ENCODE data around the gene APP. TPM values are rescaled to one million over a fixed set of nuclear protein-coding genes. Genes with fewer than 3 reads are reported as not detected.

Gene APP
- total and polyA plus RNA-seq, 10 of the 15 experiments (the other 5 are each of a cell fraction or from before 2014, with no cell fraction given): 8.8 to 94.9 (median 51.0) TPM

DNA sequence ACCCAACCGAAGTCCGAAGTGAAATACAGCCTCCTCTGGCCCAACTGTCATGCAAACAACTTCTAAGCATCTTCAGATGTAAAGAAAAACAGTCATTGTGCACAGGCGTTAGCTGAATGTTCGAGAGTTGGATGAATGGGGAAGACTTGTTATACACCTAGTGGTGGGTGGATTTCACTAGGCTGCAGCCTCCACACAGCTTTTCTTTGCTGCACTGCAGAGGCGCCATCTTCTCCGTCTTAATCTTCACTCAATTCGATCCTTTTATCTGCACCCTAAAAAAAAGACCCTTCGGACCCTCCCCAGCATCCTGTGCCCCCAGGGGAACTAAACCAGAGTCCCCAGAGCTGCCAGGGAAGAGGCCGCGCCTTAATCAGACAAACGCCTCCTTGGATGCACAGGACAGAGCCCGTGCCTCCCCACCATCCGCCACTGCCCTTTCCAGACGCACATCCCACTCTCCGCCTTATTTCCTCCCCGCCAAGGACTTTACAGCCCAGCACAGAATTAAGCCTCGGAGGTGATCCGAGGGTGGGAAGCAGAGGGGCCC is 1.4 kb downstream of the APP start:
- RAD21 ChIA-PET (ENCODE audit: unreplicated experiment): interaction anchor here (0.5 to 1.4 kb wide), 5 partner anchors 13 to 562 kb away, joined by 3 to 6 read pairs (median 3); partner anchors contain the start of gene MRPL39
- Histone ChIP-seq H3K79me2 (ENCODE audit: control insufficient read depth, insufficient read depth, low read length) (peaks cover 35% of the 10 kb centered on the region), H3K9me3 (replicated peaks; ENCODE audit: control insufficient read depth, insufficient read depth, low read length) (no peaks in the 10 kb centered on the region), H3K27me3 (replicated peaks in 1 of 2; ENCODE audit: control insufficient read depth in 2 of 2, insufficient read depth in 2 of 2, low read length in 1 of 2) (no peaks in the 10 kb centered on the region), H2AFZ (ENCODE audit: control insufficient read depth, low read depth, low read length) (peak overlapping the region; percentile 73), H3K4me3 (peak overlapping the region; percentile 84), H3K4me2 (ENCODE audit: control insufficient read depth, insufficient read depth) (peak overlapping the region; percentile 53; the same call in 1 of the 2 replicates), H3K4me1 (ENCODE audit: control insufficient read depth, insufficient read depth, low read length) (no peaks in the 10 kb centered on the region), H3K36me3 (ENCODE audit: control insufficient read depth in 2 of 2, insufficient read depth in 2 of 2, low read length in 1 of 2) (no peaks in the 10 kb centered on the region), H3K9ac (ENCODE audit: control insufficient read depth, insufficient read depth, low read length) (peak overlapping the region; percentile 73), H3K27ac (ENCODE audit: control insufficient read depth, insufficient read depth) (peak overlapping the region; percentile 57), H4K20me1 (ENCODE audit: control insufficient read depth, insufficient read depth) (no peaks in the 10 kb centered on the region)
- 4% methylated on average over 18 of the region's 18 CpGs for WGBS (ENCODE audit: insufficient coverage, insufficient replicate concordance, low lambda C conversion rate, missing lambda C conversion rate)
- CTCF ChIA-PET: interaction anchor here (1.1 to 4.3 kb wide), 4 partner anchors 11 to 561 kb away, joined by 3 to 25 read pairs (median 5); no protein-coding TSS in a partner anchor
- SMC1A ChIA-PET (ENCODE audit: uncharacterized antibody, unreplicated experiment): interaction anchor here (0.7 to 1.3 kb wide), 3 partner anchors 7 to 282 kb away, joined by 3 to 4 read pairs (median 3); no protein-coding TSS in a partner anchor
- POLR2A ChIA-PET: no interaction called here
- in situ Hi-C loops (cut with MboI): loop anchor here (10.0 kb wide), 1 partner anchor 564 kb away; the partner anchor contains the start of gene MRPL39
- TF ChIP-seq ASH2L (IDR thresholded peaks at IDR 0.05; ENCODE audit: borderline replicate concordance, low read depth) (0 out of 2 replicates have a peak, but pooled peaks have one; percentile 45), CBX5 (IDR thresholded peaks at IDR 0.05; ENCODE audit: low read depth) (0 out of 2 replicates have a peak, but pooled peaks have one; percentile 37), POLR2AphosphoS5 (IDR thresholded peaks at IDR 0.05; ENCODE audit: low read length) (peak; percentile 39; the same call in 1 of the 2 replicates), HDAC2 (IDR thresholded peaks at IDR 0.05) (no peak), YY1 (IDR thresholded peaks at IDR 0.05; ENCODE audit: low read depth, low read length) (peak; percentile 91), HDAC6 (IDR thresholded peaks at IDR 0.05; ENCODE audit: unreplicated experiment) (peak; percentile 92), KDM1A (IDR thresholded peaks at IDR 0.05; ENCODE audit: borderline replicate concordance) (no peak), RAD21 (IDR thresholded peaks at IDR 0.05; ENCODE audit: insufficient read depth, low read depth, low read length) (peak; percentile 51), NFYB (IDR thresholded peaks at IDR 0.05; ENCODE audit: insufficient read depth, low read depth, low read length) (no peak)
- TF ChIP-seq, protein P1, sequence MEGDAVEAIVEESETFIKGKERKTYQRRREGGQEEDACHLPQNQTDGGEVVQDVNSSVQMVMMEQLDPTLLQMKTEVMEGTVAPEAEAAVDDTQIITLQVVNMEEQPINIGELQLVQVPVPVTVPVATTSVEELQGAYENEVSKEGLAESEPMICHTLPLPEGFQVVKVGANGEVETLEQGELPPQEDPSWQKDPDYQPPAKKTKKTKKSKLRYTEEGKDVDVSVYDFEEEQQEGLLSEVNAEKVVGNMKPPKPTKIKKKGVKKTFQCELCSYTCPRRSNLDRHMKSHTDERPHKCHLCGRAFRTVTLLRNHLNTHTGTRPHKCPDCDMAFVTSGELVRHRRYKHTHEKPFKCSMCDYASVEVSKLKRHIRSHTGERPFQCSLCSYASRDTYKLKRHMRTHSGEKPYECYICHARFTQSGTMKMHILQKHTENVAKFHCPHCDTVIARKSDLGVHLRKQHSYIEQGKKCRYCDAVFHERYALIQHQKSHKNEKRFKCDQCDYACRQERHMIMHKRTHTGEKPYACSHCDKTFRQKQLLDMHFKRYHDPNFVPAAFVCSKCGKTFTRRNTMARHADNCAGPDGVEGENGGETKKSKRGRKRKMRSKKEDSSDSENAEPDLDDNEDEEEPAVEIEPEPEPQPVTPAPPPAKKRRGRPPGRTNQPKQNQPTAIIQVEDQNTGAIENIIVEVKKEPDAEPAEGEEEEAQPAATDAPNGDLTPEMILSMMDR (IDR thresholded peaks at IDR 0.05 in 2 of 3, conservative IDR thresholded peaks at IDR 0.05 in 1 of 3; ENCODE audit: control insufficient read depth in 2 of 3, extremely low read depth in 1 of 3, insufficient read depth in 1 of 3, low read depth in 3 of 3, low read length in 3 of 3): peak; percentile 15 to 39 (median 23); a peak in 3 of 6 replicates
- TF ChIP-seq, protein P2, sequence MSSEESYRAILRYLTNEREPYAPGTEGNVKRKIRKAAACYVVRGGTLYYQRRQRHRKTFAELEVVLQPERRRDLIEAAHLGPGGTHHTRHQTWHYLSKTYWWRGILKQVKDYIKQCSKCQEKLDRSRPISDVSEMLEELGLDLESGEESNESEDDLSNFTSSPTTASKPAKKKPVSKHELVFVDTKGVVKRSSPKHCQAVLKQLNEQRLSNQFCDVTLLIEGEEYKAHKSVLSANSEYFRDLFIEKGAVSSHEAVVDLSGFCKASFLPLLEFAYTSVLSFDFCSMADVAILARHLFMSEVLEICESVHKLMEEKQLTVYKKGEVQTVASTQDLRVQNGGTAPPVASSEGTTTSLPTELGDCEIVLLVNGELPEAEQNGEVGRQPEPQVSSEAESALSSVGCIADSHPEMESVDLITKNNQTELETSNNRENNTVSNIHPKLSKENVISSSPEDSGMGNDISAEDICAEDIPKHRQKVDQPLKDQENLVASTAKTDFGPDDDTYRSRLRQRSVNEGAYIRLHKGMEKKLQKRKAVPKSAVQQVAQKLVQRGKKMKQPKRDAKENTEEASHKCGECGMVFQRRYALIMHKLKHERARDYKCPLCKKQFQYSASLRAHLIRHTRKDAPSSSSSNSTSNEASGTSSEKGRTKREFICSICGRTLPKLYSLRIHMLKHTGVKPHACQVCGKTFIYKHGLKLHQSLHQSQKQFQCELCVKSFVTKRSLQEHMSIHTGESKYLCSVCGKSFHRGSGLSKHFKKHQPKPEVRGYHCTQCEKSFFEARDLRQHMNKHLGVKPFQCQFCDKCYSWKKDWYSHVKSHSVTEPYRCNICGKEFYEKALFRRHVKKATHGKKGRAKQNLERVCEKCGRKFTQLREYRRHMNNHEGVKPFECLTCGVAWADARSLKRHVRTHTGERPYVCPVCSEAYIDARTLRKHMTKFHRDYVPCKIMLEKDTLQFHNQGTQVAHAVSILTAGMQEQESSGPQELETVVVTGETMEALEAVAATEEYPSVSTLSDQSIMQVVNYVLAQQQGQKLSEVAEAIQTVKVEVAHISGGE (CRISPR knock-in tag; IDR thresholded peaks at IDR 0.05): no peak
- DNase-seq (ENCODE audit: low read depth, low spot score): peak; percentile 24
- BruUV-seq (replicated peaks): no TSS peak
- intact Hi-C loops (cut with micrococcal nuclease; ENCODE audit: unreplicated experiment): loop anchor here (5.0 to 10.0 kb wide), 3 partner anchors 272 to 564 kb away; partner anchors contain the start of genes ATP5PF, GABPA and MRPL39
- peak; percentile 77 for ATAC-seq
- FAIRE-seq: peak; percentile 81

Measured in GM12878 (cell line).